ENCODE data around the gene CADPS.

Gene CADPS

GRCh38 chr3:62688812-62689211 is 186.4 kb downstream of the CADPS start:
- in situ Hi-C loops (cut with HindIII; ENCODE audit: low sequenced_read_pairs), result no loop called here
- no peak for DNase-seq (ENCODE audit: low read depth)
- H3K4me3 ChIP-seq (ENCODE audit: low read depth, low read length), result no peak overlapping the region
- TF ChIP-seq CTCF (IDR thresholded peaks at IDR 0.05; ENCODE audit: low read depth, low read length, missing control alignments), result no peak

GRCh38 chr3:62688050-62688449 is 187.2 kb downstream of the CADPS start:
- H3K4me3 ChIP-seq (ENCODE audit: low read depth, low read length), result no peak overlapping the region
- no peak for TF ChIP-seq CTCF (IDR thresholded peaks at IDR 0.05; ENCODE audit: low read depth, low read length, missing control alignments)
- DNase-seq (ENCODE audit: low read depth), result no peak
- in situ Hi-C loops (cut with HindIII; ENCODE audit: low sequenced_read_pairs), result no loop called here

- in situ Hi-C loops (cut with HindIII; ENCODE audit: low sequenced_read_pairs), result no loop called here
- DNase-seq (ENCODE audit: low read depth), result no peak
- no peak overlapping the region for H3K4me3 ChIP-seq (ENCODE audit: low read depth, low read length)
- no peak for TF ChIP-seq CTCF (IDR thresholded peaks at IDR 0.05; ENCODE audit: low read depth, low read length, missing control alignments)
These were observed 188.5 kb downstream of the CADPS start for GRCh38 chr3:62686503-62687294.

DNA sequence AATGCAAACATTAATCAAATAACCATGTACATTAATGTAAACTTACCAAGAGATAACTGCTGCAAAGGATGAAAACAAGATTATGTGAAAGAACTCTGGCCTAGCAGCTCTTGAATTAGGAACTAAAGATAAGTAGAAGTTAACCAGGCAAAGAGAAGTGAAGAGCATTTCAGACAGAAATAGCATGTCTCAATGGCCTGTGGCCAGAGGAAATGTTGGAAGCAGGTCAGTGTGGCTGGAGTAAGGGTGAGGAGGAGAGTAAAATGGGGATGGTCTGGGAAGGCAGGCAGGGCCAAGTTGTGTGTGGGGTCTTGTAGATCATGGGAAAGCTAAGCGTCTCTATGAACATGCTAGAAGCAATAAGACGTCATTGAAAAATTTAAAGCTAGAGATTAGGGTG is 192.4 kb downstream of the CADPS start:
- H3K4me3 ChIP-seq (ENCODE audit: low read depth, low read length), result no peak overlapping the region
- in situ Hi-C loops (cut with HindIII; ENCODE audit: low sequenced_read_pairs), result no loop called here
- no peak for TF ChIP-seq CTCF (IDR thresholded peaks at IDR 0.05; ENCODE audit: low read depth, low read length, missing control alignments)
- no peak for DNase-seq (ENCODE audit: low read depth)

- TF ChIP-seq CTCF (IDR thresholded peaks at IDR 0.05; ENCODE audit: low read depth, low read length, missing control alignments), result no peak
These were observed 195.2 kb downstream of the CADPS start for GRCh38 chr3:62679988-62680387.

DNA sequence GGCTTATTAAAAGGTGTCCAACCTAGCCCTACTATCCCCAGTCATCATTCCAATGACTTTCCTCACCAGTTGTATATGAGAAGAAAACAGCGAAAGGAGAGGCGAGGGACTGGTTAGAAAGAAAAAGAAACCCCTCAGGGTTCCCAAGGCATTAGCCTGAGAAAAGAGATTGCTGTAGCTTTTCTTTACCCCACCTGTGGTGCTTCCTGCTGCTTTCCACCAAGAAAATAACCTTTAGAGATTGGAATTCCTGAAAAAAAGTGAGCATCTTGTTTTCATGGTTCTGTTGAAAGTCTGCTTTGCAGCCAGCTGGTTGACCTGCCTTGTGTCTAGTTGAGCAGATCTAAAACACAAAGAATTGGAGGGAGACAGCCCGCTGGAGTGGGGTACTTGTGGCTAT is 196.4 kb downstream of the CADPS start:
- in situ Hi-C loops (cut with HindIII; ENCODE audit: low sequenced_read_pairs), result no loop called here
- H3K4me3 ChIP-seq (ENCODE audit: low read depth, low read length), result no peak overlapping the region

More at GRCh38 chr3:62679988-62680387, 195.2 kb downstream of the CADPS start:
- no peak for DNase-seq (ENCODE audit: low read depth)
- in situ Hi-C loops (cut with HindIII; ENCODE audit: low sequenced_read_pairs), result no loop called here
- no peak overlapping the region for H3K4me3 ChIP-seq (ENCODE audit: low read depth, low read length)

More for the DNA sequence above, 196.4 kb downstream of the CADPS start:
- TF ChIP-seq CTCF (IDR thresholded peaks at IDR 0.05; ENCODE audit: low read depth, low read length, missing control alignments), result no peak
- DNase-seq (ENCODE audit: low read depth), result no peak
